SJCRH30 (cell line): ENCODE results near the gene KCNK7. TPM values are rescaled to one million over a fixed set of nuclear protein-coding genes. Genes with fewer than 3 reads are reported as not detected.

ENCODE experiments used
- total RNA-seq: library from RNA; depleted of rRNA; stranded (reverse); fragments of >200 nt; shearing (Covaris generic); gene quantifications from 2 replicates; pipeline ENCODE4 v1.2.3, GENCODE V29; 2014; rRNA removed

Gene KCNK7
- total RNA-seq, 1 experiment from 2014 or later = 0.28 TPM

Other genes with a start within 250 kb of the KCNK7 start
- 0.53 and 0.71 TPM in 2 replicates for gene TIGD3, start 241.0 kb downstream of the KCNK7 start, total RNA-seq
- gene SLC25A45, start 213.2 kb downstream of the KCNK7 start, total RNA-seq = 1.1 and 1.3 TPM in 2 replicates
- gene FRMD8, start 209.2 kb downstream of the KCNK7 start, total RNA-seq = 21.0 and 22.2 TPM in 2 replicates
- 6.2 and 12.8 TPM in 2 replicates for gene NEAT1, start 173.0 kb downstream of the KCNK7 start, total RNA-seq
- gene MALAT1, start 96.8 kb downstream of the KCNK7 start, total RNA-seq = 496 and 686 TPM in 2 replicates
- gene SCYL1, start 70.7 kb downstream of the KCNK7 start, total RNA-seq = 39.1 and 41.8 TPM in 2 replicates
- gene LTBP3, start 37.4 kb downstream of the KCNK7 start, total RNA-seq = 13.2 and 17.2 TPM in 2 replicates
- 30.6 and 32.6 TPM in 2 replicates for gene ZNRD2, start 25.3 kb downstream of the KCNK7 start, total RNA-seq
- gene FAM89B, start 23.3 kb downstream of the KCNK7 start, total RNA-seq = 18.3 and 21.5 TPM in 2 replicates
- 16.8 and 18.5 TPM in 2 replicates for gene EHBP1L1, start 19.7 kb downstream of the KCNK7 start, total RNA-seq
- gene MAP3K11, start 18.4 kb upstream of the KCNK7 start, total RNA-seq = 20.5 and 24.3 TPM in 2 replicates
- gene PCNX3, start 20.0 kb upstream of the KCNK7 start, total RNA-seq = 24.3 and 27.1 TPM in 2 replicates
- 2.8 and 2.9 TPM in 2 replicates for gene SIPA1, start 42.3 kb upstream of the KCNK7 start, total RNA-seq
- 37.3 and 38.3 TPM in 2 replicates for gene RELA, start 67.1 kb upstream of the KCNK7 start, total RNA-seq
- gene KAT5, start 116.5 kb upstream of the KCNK7 start, total RNA-seq = 30.7 and 34.0 TPM in 2 replicates
- gene RNASEH2C, start 125.0 kb upstream of the KCNK7 start, total RNA-seq = 49.3 and 50.9 TPM in 2 replicates
- 1.8 and 2.0 TPM in 2 replicates for gene AP5B1, start 185.2 kb upstream of the KCNK7 start, total RNA-seq
- gene OVOL1, start 191.3 kb upstream of the KCNK7 start, total RNA-seq = not detected in 2 replicates
- gene SNX32, start 238.2 kb upstream of the KCNK7 start, total RNA-seq = 0.04 TPM in 1 of 2 replicates, not detected in the other